Testis (tissue), 3 donors: ENCODE results near the gene CTBP2. TPM values are rescaled to one million over a fixed set of nuclear protein-coding genes. Genes with fewer than 3 reads are reported as not detected.

Experiments
- DNase-seq: peaks from one replicate; pipeline ENCODE4 v3.0.0-alpha.2; 2019
- H3K27ac ChIP-seq, 2 donors: fragments of 200-600 bp; sonication (generic); one replicate each; pipeline ENCODE4 v1.5.1; 2019
- H3K27me3 ChIP-seq: fragments of 200-600 bp; sonication (generic); one replicate; pipeline ENCODE4 v1.5.1; 2019
- H3K36me3 ChIP-seq: fragments of 200-600 bp; sonication (generic); one replicate; pipeline ENCODE4 v1.5.1; 2017; ENCODE audit warnings: low read depth; ENCODE audit errors: missing control alignments
- H3K4me1 ChIP-seq: fragments of 200-600 bp; sonication (generic); one replicate; pipeline ENCODE4 v1.5.1; 2019
- H3K4me3 ChIP-seq, 2 donors: fragments of 200-600 bp; sonication (generic); one replicate each; pipeline ENCODE4 v1.5.1; 2017 to 2019
- H3K9me3 ChIP-seq: fragments of 200-600 bp; sonication (generic); one replicate; pipeline ENCODE4 v1.5.1; 2017
- CTCF ChIP-seq, 3 experiments: fragments of 450-650 bp in 2 of 3; fragments of 200-600 bp in 1 of 3; sonication (generic) in 1 of 3; IDR thresholded peaks; one replicate each; pipeline ENCODE4 v1.5.1; 2016 to 2019; ENCODE audit warnings: antibody characterized with exemption in 3 of 3, mild to moderate bottlenecking in 2 of 3, moderate library complexity in 1 of 3
- POLR2A ChIP-seq: fragments of 450-650 bp; IDR thresholded peaks from one replicate; pipeline ENCODE4 v1.6.1; 2017; ENCODE audit warnings: antibody characterized with exemption, mild to moderate bottlenecking, moderate library complexity
- WGBS, 2 donors: methylation state at CpG; one replicate each; pipeline ENCODE4 v1.1.5; 2018; 5-methylcytosine and 5-hydroxymethylcytosine counted together
- intact Hi-C: fragments of 100-400 bp; cut with DNase I; formaldehyde crosslinking; loops from one replicate; pipeline ENCODE4 v1.15.1; 2023; ENCODE audit warnings: low total_unique reads
- polyA plus RNA-seq: library from polyadenylated mRNA; stranded (reverse); fragments of 350-450 nt; fragmentation: Illumina TruSeq; extraction: RNeasy Lipid Tissue Mini Kit (QIAGEN cat#74804); gene quantifications from one replicate; pipeline ENCODE4 v1.2.3, GENCODE V29; 2014; ENCODE audit warnings: low read depth, low replicate concordance; ENCODE audit not compliant: insufficient read depth
- total RNA-seq, 2 donors: library from RNA; depleted of rRNA; stranded (reverse); fragments of >200 nt; gene quantifications; one replicate each; pipeline ENCODE4 v1.2.3, GENCODE V29; 2016

The CTBP2 gene
- total and polyA plus RNA-seq, 3 donors from 2014 or later, result 44.7 to 79.5 (median 52.4) TPM

GRCh38 chr10:125205431-125205830 is 45.1 kb upstream of the CTBP2 start:
- intact Hi-C loops, result no loop called here
- H3K27me3 ChIP-seq, result no peaks in the 10 kb centered on the region
- peaks cover 3% of the 10 kb centered on the region for H3K4me1 ChIP-seq
- no peak for DNase-seq
- no peak overlapping the region for H3K4me3 ChIP-seq
- TF ChIP-seq POLR2A, result no peak
- no peak for TF ChIP-seq CTCF (IDR thresholded peaks at IDR 0.05)
- H3K36me3 ChIP-seq, result no peaks in the 10 kb centered on the region
- H3K27ac ChIP-seq, result no peak overlapping the region
- H3K9me3 ChIP-seq, result no peaks in the 10 kb centered on the region
- 97% methylated on average over 2 of the region's 2 CpGs; no CpG with 5 or more reads in 1 of the 2 donors for WGBS, 2 donors

GRCh38 chr10:125204400-125204799 is 44.0 kb upstream of the CTBP2 start:
- H3K4me1 ChIP-seq, result no peaks in the 10 kb centered on the region
- no peak overlapping the region for H3K27ac ChIP-seq
- H3K27me3 ChIP-seq, result no peaks in the 10 kb centered on the region
- no peak for TF ChIP-seq POLR2A
- TF ChIP-seq CTCF (IDR thresholded peaks at IDR 0.05), result no peak
- 80 to 84% methylated on average over 5 of the region's 5 CpGs for WGBS, 2 donors
- intact Hi-C loops, result no loop called here
- DNase-seq, result no peak
- H3K9me3 ChIP-seq, result no peaks in the 10 kb centered on the region
- no peak overlapping the region for H3K4me3 ChIP-seq
- no peaks in the 10 kb centered on the region for H3K36me3 ChIP-seq

DNA sequence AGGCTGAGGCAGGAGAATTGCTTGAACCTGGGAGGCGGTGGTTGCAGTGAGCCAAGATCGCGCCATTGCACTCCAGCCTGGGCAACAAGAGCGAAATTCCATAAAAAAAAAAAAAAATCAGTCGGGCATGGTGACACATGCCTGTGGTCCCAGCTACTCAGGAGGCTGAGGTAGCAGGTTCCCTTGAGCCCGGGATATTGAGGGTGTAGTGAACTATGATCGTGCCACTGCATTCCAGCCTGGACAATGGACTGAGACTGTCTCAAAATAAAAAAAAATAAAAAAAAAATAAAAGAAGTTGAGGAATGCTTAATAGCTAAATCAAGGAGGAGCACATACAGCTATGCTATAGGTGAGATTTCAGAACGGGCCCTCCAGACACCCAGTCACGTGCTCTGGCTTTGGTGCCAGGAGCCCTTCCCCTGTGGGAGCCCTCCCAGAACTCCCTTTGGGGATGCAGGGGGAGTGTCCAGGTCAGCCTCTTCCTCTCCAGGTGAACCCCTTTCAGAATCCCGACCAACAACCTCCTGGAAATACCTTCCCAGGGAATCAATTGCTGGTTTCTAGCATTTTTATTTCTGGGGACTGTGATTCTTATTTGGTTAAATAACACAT is 42.9 kb upstream of the CTBP2 start:
- Histone ChIP-seq H3K4me1 (no peaks in the 10 kb centered on the region), H3K27ac (no peak overlapping the region), H3K4me3 (no peak overlapping the region), H3K36me3 (no peaks in the 10 kb centered on the region), H3K9me3 (no peaks in the 10 kb centered on the region), H3K27me3 (no peaks in the 10 kb centered on the region)
- 88 to 95% methylated on average over 10 of the region's 10 CpGs for WGBS, 2 donors
- DNase-seq, result no peak
- intact Hi-C loops, result no loop called here
- TF ChIP-seq CTCF (IDR thresholded peaks at IDR 0.05), result no peak
- no peak for TF ChIP-seq POLR2A

- intact Hi-C loops, result no loop called here
- no peaks in the 10 kb centered on the region for H3K27me3 ChIP-seq
- H3K27ac ChIP-seq, result no peak overlapping the region
- 90 to 94% methylated on average over 9 to 10 of the region's 10 CpGs for WGBS, 2 donors
- no peak for DNase-seq
- H3K9me3 ChIP-seq, result no peaks in the 10 kb centered on the region
- no peak overlapping the region for H3K4me3 ChIP-seq
- H3K36me3 ChIP-seq, result no peaks in the 10 kb centered on the region
- no peaks in the 10 kb centered on the region for H3K4me1 ChIP-seq
- no peak for TF ChIP-seq CTCF (IDR thresholded peaks at IDR 0.05)
- no peak for TF ChIP-seq POLR2A
These were observed 41.6 kb upstream of the CTBP2 start for GRCh38 chr10:125201791-125202622.
